ENCODE data around the gene PLCG1. TPM values are rescaled to one million over a fixed set of nuclear protein-coding genes. Genes with fewer than 3 reads are reported as not detected.

Gene PLCG1
- total and polyA plus RNA-seq, 2 of the 8 experiments (the other 6 are each of a cell fraction or from before 2014, with no cell fraction given): 103 to 154 TPM

GRCh38 chr20:41118632-41119031, 18.7 kb upstream of the PLCG1 start:
- Histone ChIP-seq H2BK20ac (ENCODE audit: low read length) (no peak overlapping the region), H2AFZ (ENCODE audit: low read length) (no peak overlapping the region), H3K4me1 (replicated peaks in 1 of 4; ENCODE audit: control insufficient read depth in 3 of 4, insufficient read depth in 4 of 4, low read length in 3 of 4) (no peaks in the 10 kb centered on the region), H3K14ac (ENCODE audit: insufficient read length) (no peak overlapping the region), H3K9me3 (ENCODE audit: insufficient read depth in 2 of 2, low read depth in 1 of 2, low read length in 1 of 2) (0 out of 4 replicates have a peak, but pooled peaks cover 0 to 2% of the 10 kb centered on the region in 2 experiments), H4K20me1 (replicated peaks in 1 of 2; ENCODE audit: control insufficient read depth in 1 of 2, insufficient read depth in 2 of 2, low read length in 2 of 2) (peaks cover 0 to 1% of the 10 kb centered on the region in 2 experiments), H3K23me2 (ENCODE audit: low read depth, low read length) (no peaks in the 10 kb centered on the region), H2BK12ac (ENCODE audit: low read depth, low read length) (no peak overlapping the region), H3K79me2 (ENCODE audit: control insufficient read depth in 1 of 2, insufficient read depth in 2 of 2, low read length in 2 of 2) (no peaks in the 10 kb centered on the region), H2AK5ac (ENCODE audit: low read depth, low read length) (no peak overlapping the region), H3K4me3 (ENCODE audit: extremely low read depth in 1 of 4, insufficient read depth in 2 of 4, low read depth in 3 of 4, low read length in 4 of 4) (no peak overlapping the region), H3K79me1 (ENCODE audit: low read depth, low read length) (no peaks in the 10 kb centered on the region), H3K56ac (replicated peaks; ENCODE audit: insufficient read length, low read depth, low read length) (no peak overlapping the region), H3K4ac (replicated peaks; ENCODE audit: insufficient read length, low read depth, low read length) (no peak overlapping the region), H4K8ac (ENCODE audit: extremely low read depth, insufficient read depth, low read length) (no peak overlapping the region), H4K5ac (ENCODE audit: insufficient read length, low read depth, low read length) (no peak overlapping the region), H3K18ac (ENCODE audit: extremely low read depth, low read length) (no peak overlapping the region), H4K91ac (replicated peaks; ENCODE audit: insufficient read length, low read length) (no peak overlapping the region), H3K27ac (ENCODE audit: low read depth, low read length) (no peak overlapping the region), H2BK120ac (replicated peaks; ENCODE audit: low read depth, low read length) (no peak overlapping the region), H3K4me2 (ENCODE audit: insufficient read depth in 1 of 2, low read depth in 2 of 2, low read length in 2 of 2) (no peak overlapping the region), H2BK5ac (ENCODE audit: low read depth, low read length) (no peak overlapping the region), H3K27me3 (replicated peaks in 1 of 4; ENCODE audit: control insufficient read depth in 3 of 4, extremely low read depth in 1 of 4, insufficient read depth in 3 of 4, low read length in 3 of 4) (no peaks in the 10 kb centered on the region), H3K36me3 (ENCODE audit: control insufficient read depth in 2 of 4, insufficient read depth in 4 of 4, low read length in 3 of 4) (peaks cover 38 to 99% (median 74%) of the 10 kb centered on the region in 4 experiments), H3K9ac (replicated peaks in 1 of 4; ENCODE audit: extremely low read depth in 1 of 4, low read depth in 3 of 4, low read length in 3 of 4) (no peak overlapping the region), H3K23ac (ENCODE audit: insufficient read length) (no peak overlapping the region), H2BK15ac (ENCODE audit: low read length) (no peak overlapping the region)
- POLR2A ChIA-PET (ENCODE audit: partially characterized antibody): no interaction called here
- 91% methylated on average over 3 of the region's 3 CpGs; no CpG with 5 or more reads in 1 of the 2 experiments for WGBS, 2 experiments (ENCODE audit: extremely low coverage in 1 of 2, insufficient coverage in 1 of 2, insufficient read length in 1 of 2, insufficient replicate concordance in 2 of 2, low coverage in 1 of 2, low lambda C conversion rate in 2 of 2, missing lambda C conversion rate in 1 of 2)
- FAIRE-seq (no peak), DNase-seq (ENCODE audit: low read depth in 1 of 2, low spot score in 2 of 2) (no peak)
- CTCF ChIA-PET (ENCODE audit: partially characterized antibody): interaction anchor here (1.3 to 1.8 kb wide), 6 partner anchors 14 to 39 kb away, joined by 3 to 10 read pairs (median 4); no protein-coding TSS in a partner anchor
- TF ChIP-seq SRF (IDR thresholded peaks at IDR 0.05; ENCODE audit: low read depth, low read length) (no peak), TEAD4 (IDR thresholded peaks at IDR 0.05; ENCODE audit: low read depth, low read length) (no peak)
